Measurements from ENCODE around the gene FOXP3.

DNA sequence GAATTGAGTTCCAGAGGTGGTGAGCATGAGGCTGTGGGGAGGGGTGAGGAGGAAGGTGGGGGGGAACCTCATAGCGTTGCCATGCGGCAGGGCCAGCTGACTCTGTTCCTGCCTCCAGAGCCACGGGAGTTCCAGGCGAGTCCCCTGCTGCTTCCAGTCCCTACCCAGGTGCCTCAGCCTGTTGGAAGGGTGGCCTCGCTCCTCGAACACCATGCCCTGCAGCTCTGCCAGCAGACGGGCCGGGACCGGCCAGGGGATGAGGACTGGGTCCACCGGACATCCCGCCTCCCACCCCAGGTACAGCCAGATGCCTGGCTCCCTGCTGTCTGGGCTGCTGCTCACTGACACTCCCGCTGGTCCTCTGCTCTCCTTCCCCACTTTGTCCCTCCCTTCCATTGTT, 21.3 kb downstream of the FOXP3 start:
- TF ChIP-seq POLR2A (IDR thresholded peaks at IDR 0.05; ENCODE audit: borderline replicate concordance, extremely low read depth, insufficient read depth, insufficient read length) (no peak), RAD21 (IDR thresholded peaks at IDR 0.05; ENCODE audit: low read depth) (no peak), EZH2phosphoT487 (IDR thresholded peaks at IDR 0.05; ENCODE audit: borderline replicate concordance) (no peak), CBX3 (IDR thresholded peaks at IDR 0.05; ENCODE audit: low read depth) (no peak), EZH2 (IDR thresholded peaks at IDR 0.05) (no peak), EGR1 (IDR thresholded peaks at IDR 0.05; ENCODE audit: low read depth) (no peak), SIN3A (IDR thresholded peaks at IDR 0.05; ENCODE audit: low read depth) (no peak), POLR2AphosphoS5 (IDR thresholded peaks at IDR 0.05; ENCODE audit: low read depth, low read length) (no peak)
- TF ChIP-seq, protein P1, sequence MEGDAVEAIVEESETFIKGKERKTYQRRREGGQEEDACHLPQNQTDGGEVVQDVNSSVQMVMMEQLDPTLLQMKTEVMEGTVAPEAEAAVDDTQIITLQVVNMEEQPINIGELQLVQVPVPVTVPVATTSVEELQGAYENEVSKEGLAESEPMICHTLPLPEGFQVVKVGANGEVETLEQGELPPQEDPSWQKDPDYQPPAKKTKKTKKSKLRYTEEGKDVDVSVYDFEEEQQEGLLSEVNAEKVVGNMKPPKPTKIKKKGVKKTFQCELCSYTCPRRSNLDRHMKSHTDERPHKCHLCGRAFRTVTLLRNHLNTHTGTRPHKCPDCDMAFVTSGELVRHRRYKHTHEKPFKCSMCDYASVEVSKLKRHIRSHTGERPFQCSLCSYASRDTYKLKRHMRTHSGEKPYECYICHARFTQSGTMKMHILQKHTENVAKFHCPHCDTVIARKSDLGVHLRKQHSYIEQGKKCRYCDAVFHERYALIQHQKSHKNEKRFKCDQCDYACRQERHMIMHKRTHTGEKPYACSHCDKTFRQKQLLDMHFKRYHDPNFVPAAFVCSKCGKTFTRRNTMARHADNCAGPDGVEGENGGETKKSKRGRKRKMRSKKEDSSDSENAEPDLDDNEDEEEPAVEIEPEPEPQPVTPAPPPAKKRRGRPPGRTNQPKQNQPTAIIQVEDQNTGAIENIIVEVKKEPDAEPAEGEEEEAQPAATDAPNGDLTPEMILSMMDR (IDR thresholded peaks at IDR 0.05 in 2 of 3, conservative IDR thresholded peaks at IDR 0.05 in 1 of 3; ENCODE audit: borderline replicate concordance in 1 of 3, insufficient read depth in 1 of 3, low read depth in 2 of 3, low read length in 2 of 3), result no peak
- TF ChIP-seq, protein P2, sequence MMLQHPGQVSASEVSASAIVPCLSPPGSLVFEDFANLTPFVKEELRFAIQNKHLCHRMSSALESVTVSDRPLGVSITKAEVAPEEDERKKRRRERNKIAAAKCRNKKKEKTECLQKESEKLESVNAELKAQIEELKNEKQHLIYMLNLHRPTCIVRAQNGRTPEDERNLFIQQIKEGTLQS (IDR thresholded peaks at IDR 0.05), result no peak
- TF ChIP-seq, protein P3, sequence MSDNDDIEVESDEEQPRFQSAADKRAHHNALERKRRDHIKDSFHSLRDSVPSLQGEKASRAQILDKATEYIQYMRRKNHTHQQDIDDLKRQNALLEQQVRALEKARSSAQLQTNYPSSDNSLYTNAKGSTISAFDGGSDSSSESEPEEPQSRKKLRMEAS (IDR thresholded peaks at IDR 0.05), result no peak

Measured in HCT116 (cell line).